ENCODE data around the gene ADGRD2. TPM values are rescaled to one million over a fixed set of nuclear protein-coding genes. Genes with fewer than 3 reads are reported as not detected.
A peak's percentile ranks its signal among the peaks of the same experiment; 100 is the strongest.

ADGRD2 gene
- total and polyA plus RNA-seq, 7 donors, result not detected

GRCh38 chr9:124439686-124440243 lies 10.5 kb upstream of the ADGRD2 start:
- DNase-seq, result peak; percentile 9
- Histone ChIP-seq H3K4me3 (no peak overlapping the region), H3K27ac (no peak overlapping the region), H3K9me3 (peaks cover 0 to 2% (median 0%) of the 10 kb centered on the region in 4 donors), H3K4me1 (no peaks in the 10 kb centered on the region), H3K27me3 (peaks cover 0 to 3% (median 0%) of the 10 kb centered on the region in 3 donors), H3K36me3 (no peaks in the 10 kb centered on the region)
- WGBS, 2 donors, result 89 to 94% methylated on average over 6 of the region's 6 CpGs
- intact Hi-C loops (cut with DNase I), result no loop called here
- TF ChIP-seq EP300 (IDR thresholded peaks at IDR 0.05) (no peak), CTCF (IDR thresholded peaks at IDR 0.05) (no peak), POLR2A (IDR thresholded peaks at IDR 0.05) (no peak), POLR2AphosphoS5 (IDR thresholded peaks at IDR 0.05) (no peak)

- no peak for TF ChIP-seq CTCF (IDR thresholded peaks at IDR 0.05)
- TF ChIP-seq POLR2A (IDR thresholded peaks at IDR 0.05), result no peak
- no peak for TF ChIP-seq EP300 (IDR thresholded peaks at IDR 0.05)
- TF ChIP-seq POLR2AphosphoS5 (IDR thresholded peaks at IDR 0.05), result no peak
- no peaks in the 10 kb centered on the region for H3K27me3 ChIP-seq
- intact Hi-C loops (cut with DNase I), result no loop called here
- H3K4me1 ChIP-seq, result no peaks in the 10 kb centered on the region
- H3K27ac ChIP-seq, result no peak overlapping the region
- 85 to 88% methylated on average over 10 of the region's 10 CpGs for WGBS, 2 donors
- peak; percentile 14 for DNase-seq
- no peak overlapping the region for H3K4me3 ChIP-seq
- H3K9me3 ChIP-seq, result peaks cover 0 to 2% (median 0%) of the 10 kb centered on the region in 4 donors
- H3K36me3 ChIP-seq, result no peaks in the 10 kb centered on the region
Measured at GRCh38 chr9:124440786-124441185, 9.5 kb upstream of the ADGRD2 start.

GRCh38 chr9:124441291-124441690 lies 9.0 kb upstream of the ADGRD2 start:
- no peak for TF ChIP-seq CTCF (IDR thresholded peaks at IDR 0.05)
- no peak for TF ChIP-seq EP300 (IDR thresholded peaks at IDR 0.05)
- no peak for TF ChIP-seq POLR2AphosphoS5 (IDR thresholded peaks at IDR 0.05)
- no peak for TF ChIP-seq POLR2A (IDR thresholded peaks at IDR 0.05)
- H3K9me3 ChIP-seq, result peaks cover 0 to 2% (median 0%) of the 10 kb centered on the region in 4 donors
- DNase-seq, result peak; percentile 26
- no peak overlapping the region for H3K4me3 ChIP-seq
- intact Hi-C loops (cut with DNase I), result no loop called here
- H3K27me3 ChIP-seq, result peaks cover 0 to 1% (median 0%) of the 10 kb centered on the region in 3 donors
- H3K27ac ChIP-seq, result no peak overlapping the region
- WGBS, 2 donors, result 51 to 87% methylated on average over 16 of the region's 16 CpGs
- no peaks in the 10 kb centered on the region for H3K36me3 ChIP-seq
- no peaks in the 10 kb centered on the region for H3K4me1 ChIP-seq

GRCh38 chr9:124442379-124442778 lies 7.9 kb upstream of the ADGRD2 start:
- H3K27me3 ChIP-seq, result peaks cover 0 to 11% (median 0%) of the 10 kb centered on the region in 3 donors
- no peak overlapping the region for H3K27ac ChIP-seq
- H3K9me3 ChIP-seq, result peaks cover 0 to 2% (median 0%) of the 10 kb centered on the region in 4 donors
- intact Hi-C loops (cut with DNase I), result no loop called here
- no peak for TF ChIP-seq CTCF (IDR thresholded peaks at IDR 0.05)
- no peak for TF ChIP-seq POLR2A (IDR thresholded peaks at IDR 0.05)
- TF ChIP-seq EP300 (IDR thresholded peaks at IDR 0.05), result no peak
- no peak for TF ChIP-seq POLR2AphosphoS5 (IDR thresholded peaks at IDR 0.05)
- H3K4me3 ChIP-seq, result no peak overlapping the region
- no peaks in the 10 kb centered on the region for H3K36me3 ChIP-seq
- no peaks in the 10 kb centered on the region for H3K4me1 ChIP-seq
- no peak for DNase-seq

- peak; percentile 2 for DNase-seq
- no peak for TF ChIP-seq POLR2AphosphoS5 (IDR thresholded peaks at IDR 0.05)
- Histone ChIP-seq H3K4me3 (no peak overlapping the region), H3K27ac (no peak overlapping the region), H3K4me1 (no peaks in the 10 kb centered on the region), H3K27me3 (peaks cover 0 to 11% (median 0%) of the 10 kb centered on the region in 3 donors), H3K36me3 (no peaks in the 10 kb centered on the region), H3K9me3 (peaks cover 0 to 2% (median 0%) of the 10 kb centered on the region in 4 donors)
- intact Hi-C loops (cut with DNase I), result no loop called here
- 72 to 73% methylated on average over 3 of the region's 3 CpGs for WGBS, 2 donors
Measured at GRCh38 chr9:124442826-124443225, 7.4 kb upstream of the ADGRD2 start.
